HepG2 (cell line): Measurements from ENCODE around the gene NUDT9. TPM values are rescaled to one million over a fixed set of nuclear protein-coding genes. Genes with fewer than 3 reads are reported as not detected.

Experiments
- EP300 ChIP-seq, 3 experiments: sonication (generic) in 1 of 3; formaldehyde crosslinking in 1 of 3; IDR thresholded peaks; 2 replicates each; pipeline versions ENCODE4 v1.5.1 to v1.6.1; 2011 to 2020; ENCODE audit warnings: low read depth in 2 of 3, low read length in 2 of 3, borderline replicate concordance in 1 of 3, improper control_type of control experiment in 1 of 3, mild to moderate bottlenecking in 1 of 3, missing genetic modification reagents in 1 of 3, moderate library complexity in 1 of 3
- HDAC2 ChIP-seq: sonication (generic); formaldehyde crosslinking; IDR thresholded peaks from 2 replicates; pipeline ENCODE4 v1.4.0; 2020; ENCODE audit warnings: missing genetic modification reagents
- HHEX ChIP-seq: IDR thresholded peaks from 2 replicates; pipeline ENCODE4 v1.6.1; 2016; ENCODE audit warnings: control low read depth
- MAF1 ChIP-seq: sonication (generic); formaldehyde crosslinking; IDR thresholded peaks from 2 replicates; pipeline ENCODE4 v1.5.0; 2020; ENCODE audit warnings: missing genetic modification reagents, borderline replicate concordance
- MEIS2 ChIP-seq: sonication (generic); formaldehyde crosslinking; IDR thresholded peaks from 2 replicates; pipeline ENCODE4 v1.9.0; 2021; ENCODE audit warnings: mild to moderate bottlenecking, missing genetic modification reagents
- NFRKB ChIP-seq: fragments of 450-650 bp; IDR thresholded peaks from 2 replicates; pipeline ENCODE4 v1.6.1; 2017
- NR2F1 ChIP-seq, 2 experiments: fragments of 450-650 bp in 1 of 2; formaldehyde crosslinking in 1 of 2; IDR thresholded peaks; 2 replicates each; pipeline versions ENCODE4 v1.5.0 to v1.6.1; 2016 to 2020; ENCODE audit warnings: mild to moderate bottlenecking in 1 of 2, missing compliant biosample characterization in 1 of 2, missing genetic modification reagents in 1 of 2, moderate library complexity in 1 of 2
- NR2F6 ChIP-seq, 2 experiments: IDR thresholded peaks; 2 replicates each; pipeline ENCODE4 v1.6.1; 2016; ENCODE audit warnings: antibody characterized with exemption in 1 of 2, mild to moderate bottlenecking in 1 of 2
- REL ChIP-seq: sonication (generic); formaldehyde crosslinking; conservative IDR thresholded peaks from 2 replicates; pipeline ENCODE4 v1.8.0; 2022; ENCODE audit warnings: mild to moderate bottlenecking, missing genetic modification reagents, moderate library complexity
- RFX1 ChIP-seq: fragments of 450-650 bp; IDR thresholded peaks from 2 replicates; pipeline ENCODE4 v1.6.1; 2017
- SALL1 ChIP-seq: sonication (generic); formaldehyde crosslinking; IDR thresholded peaks from 2 replicates; pipeline ENCODE4 v1.8.0; 2022; ENCODE audit warnings: mild to moderate bottlenecking, missing genetic modification reagents
- SIN3B ChIP-seq: fragments of 150-350 bp; IDR thresholded peaks from 2 replicates; pipeline ENCODE4 v1.6.1; 2014; ENCODE audit warnings: low read length
- ZIK1 ChIP-seq: sonication (generic); formaldehyde crosslinking; IDR thresholded peaks from 2 replicates; pipeline ENCODE4 v1.5.0; 2020; ENCODE audit warnings: mild to moderate bottlenecking, low read depth, missing genetic modification reagents, borderline replicate concordance
- ZNF253 ChIP-seq: sonication (generic); formaldehyde crosslinking; IDR thresholded peaks from 2 replicates; pipeline ENCODE4 v1.8.0; 2022; ENCODE audit warnings: mild to moderate bottlenecking, missing genetic modification reagents, borderline replicate concordance
- ZNF274 ChIP-seq: sonication (generic); formaldehyde crosslinking; IDR thresholded peaks from 2 replicates; pipeline ENCODE4 v1.5.1; 2020; ENCODE audit warnings: mild to moderate bottlenecking, missing genetic modification reagents
- ZNF326 ChIP-seq: sonication (generic); formaldehyde crosslinking; IDR thresholded peaks from 2 replicates; pipeline ENCODE4 v1.4.0; 2020; ENCODE audit warnings: missing genetic modification reagents, borderline replicate concordance
- ZNF33B ChIP-seq: sonication (generic); formaldehyde crosslinking; IDR thresholded peaks from 2 replicates; pipeline ENCODE4 v1.5.1; 2020; ENCODE audit warnings: mild to moderate bottlenecking, missing genetic modification reagents
- ZNF577 ChIP-seq: sonication (generic); formaldehyde crosslinking; IDR thresholded peaks from 2 replicates; pipeline ENCODE4 v1.4.0; 2020; ENCODE audit warnings: mild to moderate bottlenecking, low read depth, missing genetic modification reagents, borderline replicate concordance
- ZNF724P ChIP-seq: sonication (generic); formaldehyde crosslinking; IDR thresholded peaks from 2 replicates; pipeline ENCODE4 v1.8.0; 2022; ENCODE audit warnings: missing genetic modification reagents, borderline replicate concordance
- polyA plus RNA-seq, 8 experiments: library from polyadenylated mRNA; depleted of rRNA in 3 of 8; stranded (reverse) in 7 of 8; unstranded in 1 of 8; fragments of >200 nt; fragmentation: Illumina TruSeq in 4 of 8; extraction: Trizol in 4 of 8; gene quantifications; 2 replicates each; pipeline versions ENCODE4 v1.2.1 to v1.2.3, GENCODE V29; 2011 to 2016; ENCODE audit warnings: low read depth in 4 of 8, missing spikeins in 1 of 8, mixed read lengths in 1 of 8; ENCODE audit not compliant: insufficient read depth in 1 of 8
- total RNA-seq, 5 experiments: library from RNA; depleted of rRNA; stranded (reverse); fragments of >200 nt; fragmentation: Illumina TruSeq; extraction: Trizol; gene quantifications; 2 replicates each; pipeline ENCODE4 v1.2.3, GENCODE V29; 2016; ENCODE audit warnings: low read depth in 1 of 5
- TF ChIP-seq, protein P1 (sequence below): sonication (generic); formaldehyde crosslinking; IDR thresholded peaks from 2 replicates; pipeline ENCODE4 v1.4.0; 2020; ENCODE audit warnings: low read depth, mild to moderate bottlenecking, missing genetic modification reagents
- TF ChIP-seq, protein P2 (sequence below), 2 experiments: IDR thresholded peaks; 2 replicates each; pipeline ENCODE4 v1.6.1; 2011 to 2012; ENCODE audit warnings: low read length in 2 of 2, borderline replicate concordance in 1 of 2, low read depth in 1 of 2, mild to moderate bottlenecking in 1 of 2, moderate library complexity in 1 of 2

NUDT9 gene
- total and polyA plus RNA-seq, 2 of the 13 experiments (the other 11 are each of a cell fraction or from before 2014, with no cell fraction given): 10.4 to 12.3 TPM

GRCh38 chr4:87375719-87376291, 46.6 kb upstream of the NUDT9 start (continued):
- TF ChIP-seq ZNF326 (no peak), HHEX (CRISPR knock-in tag) (no peak), NFRKB (no peak), SALL1 (CRISPR knock-in tag) (no peak), ZNF274 (CRISPR knock-in tag) (no peak), NR2F1 (CRISPR knock-in tag; IDR thresholded peaks at IDR 0.05) (no peak), HDAC2 (CRISPR knock-in tag) (0 out of 2 replicates have a peak, but pooled peaks have one; percentile 32), ZNF33B (CRISPR knock-in tag) (no peak), NR2F6 (IDR thresholded peaks at IDR 0.05) (no peak), NR2F6 (CRISPR knock-in tag; IDR thresholded peaks at IDR 0.05) (0 out of 2 replicates have a peak, but pooled peaks have one; percentile 13), SIN3B (no peak), ZNF724P (CRISPR knock-in tag) (no peak), EP300 (IDR thresholded peaks at IDR 0.05; ENCODE audit: low read depth in 2 of 2, low read length in 2 of 2) (peak in 1 of 2 experiments; percentile 20; a peak in 1 of 4 replicates), EP300 (CRISPR knock-in tag; IDR thresholded peaks at IDR 0.05; ENCODE audit: borderline replicate concordance) (no peak), REL (no peak), MAF1 (CRISPR knock-in tag) (no peak), MEIS2 (no peak), ZNF577 (no peak), RFX1 (no peak), ZNF253 (no peak), ZIK1 (CRISPR knock-in tag) (no peak)
- TF ChIP-seq, protein P1, sequence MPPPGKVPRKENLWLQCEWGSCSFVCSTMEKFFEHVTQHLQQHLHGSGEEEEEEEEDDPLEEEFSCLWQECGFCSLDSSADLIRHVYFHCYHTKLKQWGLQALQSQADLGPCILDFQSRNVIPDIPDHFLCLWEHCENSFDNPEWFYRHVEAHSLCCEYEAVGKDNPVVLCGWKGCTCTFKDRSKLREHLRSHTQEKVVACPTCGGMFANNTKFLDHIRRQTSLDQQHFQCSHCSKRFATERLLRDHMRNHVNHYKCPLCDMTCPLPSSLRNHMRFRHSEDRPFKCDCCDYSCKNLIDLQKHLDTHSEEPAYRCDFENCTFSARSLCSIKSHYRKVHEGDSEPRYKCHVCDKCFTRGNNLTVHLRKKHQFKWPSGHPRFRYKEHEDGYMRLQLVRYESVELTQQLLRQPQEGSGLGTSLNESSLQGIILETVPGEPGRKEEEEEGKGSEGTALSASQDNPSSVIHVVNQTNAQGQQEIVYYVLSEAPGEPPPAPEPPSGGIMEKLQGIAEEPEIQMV: no peak
- TF ChIP-seq, protein P2, sequence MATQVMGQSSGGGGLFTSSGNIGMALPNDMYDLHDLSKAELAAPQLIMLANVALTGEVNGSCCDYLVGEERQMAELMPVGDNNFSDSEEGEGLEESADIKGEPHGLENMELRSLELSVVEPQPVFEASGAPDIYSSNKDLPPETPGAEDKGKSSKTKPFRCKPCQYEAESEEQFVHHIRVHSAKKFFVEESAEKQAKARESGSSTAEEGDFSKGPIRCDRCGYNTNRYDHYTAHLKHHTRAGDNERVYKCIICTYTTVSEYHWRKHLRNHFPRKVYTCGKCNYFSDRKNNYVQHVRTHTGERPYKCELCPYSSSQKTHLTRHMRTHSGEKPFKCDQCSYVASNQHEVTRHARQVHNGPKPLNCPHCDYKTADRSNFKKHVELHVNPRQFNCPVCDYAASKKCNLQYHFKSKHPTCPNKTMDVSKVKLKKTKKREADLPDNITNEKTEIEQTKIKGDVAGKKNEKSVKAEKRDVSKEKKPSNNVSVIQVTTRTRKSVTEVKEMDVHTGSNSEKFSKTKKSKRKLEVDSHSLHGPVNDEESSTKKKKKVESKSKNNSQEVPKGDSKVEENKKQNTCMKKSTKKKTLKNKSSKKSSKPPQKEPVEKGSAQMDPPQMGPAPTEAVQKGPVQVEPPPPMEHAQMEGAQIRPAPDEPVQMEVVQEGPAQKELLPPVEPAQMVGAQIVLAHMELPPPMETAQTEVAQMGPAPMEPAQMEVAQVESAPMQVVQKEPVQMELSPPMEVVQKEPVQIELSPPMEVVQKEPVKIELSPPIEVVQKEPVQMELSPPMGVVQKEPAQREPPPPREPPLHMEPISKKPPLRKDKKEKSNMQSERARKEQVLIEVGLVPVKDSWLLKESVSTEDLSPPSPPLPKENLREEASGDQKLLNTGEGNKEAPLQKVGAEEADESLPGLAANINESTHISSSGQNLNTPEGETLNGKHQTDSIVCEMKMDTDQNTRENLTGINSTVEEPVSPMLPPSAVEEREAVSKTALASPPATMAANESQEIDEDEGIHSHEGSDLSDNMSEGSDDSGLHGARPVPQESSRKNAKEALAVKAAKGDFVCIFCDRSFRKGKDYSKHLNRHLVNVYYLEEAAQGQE (IDR thresholded peaks at IDR 0.05; ENCODE audit: borderline replicate concordance in 1 of 2, low read depth in 1 of 2, low read length in 2 of 2): no peak
